ENCODE results near the gene PDXP.
"Not testable (repeated sequence)": the region's sequence is repeated elsewhere in the genome, so short reads cannot be mapped to it uniquely, and the experiment has no call there.

DNA sequence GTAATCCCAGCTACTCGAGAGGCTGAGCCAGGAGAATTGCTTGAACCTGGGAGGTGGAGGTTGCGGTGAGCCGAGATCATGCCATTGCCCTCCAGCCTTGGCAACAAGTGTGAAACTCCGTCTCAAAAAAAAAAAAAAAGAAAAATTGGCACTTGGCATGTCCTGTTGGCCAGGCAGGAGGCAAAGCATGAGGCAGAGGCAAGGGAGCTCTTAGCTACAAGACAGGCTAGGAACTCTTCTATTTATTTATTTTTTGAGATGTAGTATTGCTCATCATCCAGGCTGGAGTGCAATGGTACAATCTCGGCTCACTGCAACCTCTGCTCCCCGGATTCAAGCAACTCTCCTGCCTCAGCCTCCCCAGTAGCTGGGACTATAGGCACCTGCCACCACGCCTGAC, 35.6 kb downstream of the PDXP start:
- TF ChIP-seq POLR2A (IDR thresholded peaks at IDR 0.05; ENCODE audit: low read depth, low read length); POLR2AphosphoS5 (IDR thresholded peaks at IDR 0.05; ENCODE audit: low read depth, low read length); TAF1 (IDR thresholded peaks at IDR 0.05; ENCODE audit: borderline replicate concordance, low read depth, low read length): not testable (repeated sequence)
